Coronary artery (tissue), 2 donors: ENCODE measurements around the gene TAL1.

Source experiments
- DNase-seq: peaks from one replicate; pipeline ENCODE4 v3.0.0-alpha.2; 2017; ENCODE audit warnings: low spot score
- H3K27ac ChIP-seq, 2 donors: fragments of 200-600 bp; sonication (generic); one replicate each; pipeline ENCODE4 v1.5.1; 2016 to 2019
- H3K4me3 ChIP-seq: fragments of 200-600 bp; sonication (generic); 2 replicates; pipeline ENCODE4 v1.5.1; 2016; ENCODE audit warnings: mild to moderate bottlenecking, moderate library complexity
- CTCF ChIP-seq: fragments of 200-600 bp; sonication (generic); IDR thresholded peaks from one replicate; pipeline ENCODE4 v1.5.1; 2019; ENCODE audit warnings: antibody characterized with exemption

The TAL1 gene

GRCh38 chr1:47224676-47225399 lies 7.2 kb downstream of the TAL1 start:
- Histone ChIP-seq H3K27ac (no peak overlapping the region), H3K4me3 (peak overlapping the region; percentile 61)
- no peak for TF ChIP-seq CTCF
- DNase-seq, result no peak

- Histone ChIP-seq H3K27ac (no peak overlapping the region), H3K4me3 (no peak overlapping the region)
- DNase-seq, result no peak
- TF ChIP-seq CTCF, result no peak
These were observed 7.9 kb downstream of the TAL1 start for GRCh38 chr1:47223921-47224675.

- no peak overlapping the region for H3K4me3 ChIP-seq
- no peak for TF ChIP-seq CTCF
- no peak for DNase-seq
- H3K27ac ChIP-seq, result no peak overlapping the region
These were observed 8.7 kb downstream of the TAL1 start for GRCh38 chr1:47223174-47223920.

- H3K27ac ChIP-seq, result no peak overlapping the region
- DNase-seq, result no peak
- TF ChIP-seq CTCF, result no peak
- H3K4me3 ChIP-seq, result no peak overlapping the region
These were observed 9.5 kb downstream of the TAL1 start for GRCh38 chr1:47222476-47222875.

- no peak for TF ChIP-seq CTCF
- DNase-seq, result no peak
- Histone ChIP-seq H3K4me3 (no peak overlapping the region), H3K27ac (no peak overlapping the region)
These were observed 12.3 kb downstream of the TAL1 start for GRCh38 chr1:47219590-47220220.

- Histone ChIP-seq H3K4me3 (no peak overlapping the region), H3K27ac (no peak overlapping the region)
- no peak for TF ChIP-seq CTCF
- no peak for DNase-seq
These were observed 13.0 kb downstream of the TAL1 start for GRCh38 chr1:47219001-47219400.
